Stomach (tissue), 9 donors: Measurements from ENCODE around the gene TOR4A. TPM values are rescaled to one million over a fixed set of nuclear protein-coding genes. Genes with fewer than 3 reads are reported as not detected.
A peak's percentile ranks its signal among the peaks of the same experiment; 100 is the strongest.

Source experiments
- DNase-seq, 2 donors: peaks; one replicate each; pipeline versions ENCODE4 v3.0.0 to v3.0.0-alpha.2; 2013 to 2019
- H3K27ac ChIP-seq, 5 donors: fragments of 200-600 bp in 4 of 5; sonication (generic) in 4 of 5; one replicate each; pipeline ENCODE4 v1.5.1; 2013 to 2019; ENCODE audit warnings: mild to moderate bottlenecking in 1 of 5, moderate library complexity in 1 of 5
- H3K27me3 ChIP-seq, 3 donors: fragments of 200-600 bp; sonication (generic); one replicate each; pipeline ENCODE4 v1.5.1; 2017 to 2019; ENCODE audit warnings: mixed run types in 1 of 3
- H3K36me3 ChIP-seq, 4 donors: fragments of 200-600 bp; sonication (generic); 1 replicate in 3 of 4; 2 replicates in 1 of 4; pipeline ENCODE4 v1.5.1; 2016 to 2019
- H3K4me1 ChIP-seq, 4 donors: fragments of 200-600 bp; sonication (generic); one replicate each; pipeline ENCODE4 v1.5.1; 2016 to 2019
- H3K4me3 ChIP-seq, 4 donors: fragments of 200-600 bp; sonication (generic) in 3 of 4; one replicate each; pipeline ENCODE4 v1.5.1; 2016 to 2019; ENCODE audit warnings: mild to moderate bottlenecking in 1 of 4
- H3K9me3 ChIP-seq, 4 donors: fragments of 200-600 bp; sonication (generic); one replicate each; pipeline ENCODE4 v1.5.1; 2016 to 2019
- EP300 ChIP-seq: sonication (generic); formaldehyde crosslinking; IDR thresholded peaks from one replicate; pipeline ENCODE4 v1.6.1; 2017; ENCODE audit warnings: antibody characterized with exemption
- POLR2A ChIP-seq, 4 donors: fragments of 450-650 bp; IDR thresholded peaks; one replicate each; pipeline ENCODE4 v1.6.1; 2016; ENCODE audit warnings: antibody characterized with exemption in 4 of 4, control low read depth in 2 of 4, mild to moderate bottlenecking in 1 of 4, moderate library complexity in 1 of 4
- POLR2AphosphoS5 ChIP-seq, 3 donors: sonication (generic); formaldehyde crosslinking; IDR thresholded peaks; one replicate each; pipeline ENCODE4 v1.6.1; 2016; ENCODE audit warnings: antibody characterized with exemption in 3 of 3
- WGBS, 5 donors: extraction: QIAGEN DNeasy Blood & Tissue Kit in 3 of 5; methylation state at CpG; one replicate each; pipeline versions ENCODE4 v1.1.5 to v1.1.7; 2013 to 2018; 5-methylcytosine and 5-hydroxymethylcytosine counted together
- intact Hi-C: fragments of 100-400 bp; cut with DNase I; formaldehyde crosslinking; loops from one replicate; pipeline ENCODE4 v1.15.1; 2023; ENCODE audit warnings: low total_unique reads
- polyA plus RNA-seq, 3 donors: library from polyadenylated mRNA; stranded (reverse); fragments of 200-250 nt; gene quantifications; one replicate each; pipeline ENCODE4 v1.2.3, GENCODE V29; 2013
- total RNA-seq, 5 donors: library from RNA; depleted of rRNA; stranded (reverse); fragments of >200 nt; gene quantifications; one replicate each; pipeline versions ENCODE4 v1.1.0 to v1.2.3, GENCODE V29; 2014 to 2016
- TF ChIP-seq, protein P1 (sequence below), 7 experiments: fragments of 450-650 bp in 4 of 7; fragments of 200-600 bp in 3 of 7; sonication (generic) in 3 of 7; IDR thresholded peaks; one replicate each; pipeline ENCODE4 v1.5.1; 2016 to 2019; ENCODE audit warnings: antibody characterized with exemption in 7 of 7, control low read depth in 2 of 7, mild to moderate bottlenecking in 1 of 7
- donor health status: healthy with polysubstance abuse.
- donor health status: Bipolar disorder and iron deficiency.
- donor health status: healthy.

TOR4A gene
- total and polyA plus RNA-seq, 8 donors: 5.9 to 180 (median 10.2) TPM

DNA sequence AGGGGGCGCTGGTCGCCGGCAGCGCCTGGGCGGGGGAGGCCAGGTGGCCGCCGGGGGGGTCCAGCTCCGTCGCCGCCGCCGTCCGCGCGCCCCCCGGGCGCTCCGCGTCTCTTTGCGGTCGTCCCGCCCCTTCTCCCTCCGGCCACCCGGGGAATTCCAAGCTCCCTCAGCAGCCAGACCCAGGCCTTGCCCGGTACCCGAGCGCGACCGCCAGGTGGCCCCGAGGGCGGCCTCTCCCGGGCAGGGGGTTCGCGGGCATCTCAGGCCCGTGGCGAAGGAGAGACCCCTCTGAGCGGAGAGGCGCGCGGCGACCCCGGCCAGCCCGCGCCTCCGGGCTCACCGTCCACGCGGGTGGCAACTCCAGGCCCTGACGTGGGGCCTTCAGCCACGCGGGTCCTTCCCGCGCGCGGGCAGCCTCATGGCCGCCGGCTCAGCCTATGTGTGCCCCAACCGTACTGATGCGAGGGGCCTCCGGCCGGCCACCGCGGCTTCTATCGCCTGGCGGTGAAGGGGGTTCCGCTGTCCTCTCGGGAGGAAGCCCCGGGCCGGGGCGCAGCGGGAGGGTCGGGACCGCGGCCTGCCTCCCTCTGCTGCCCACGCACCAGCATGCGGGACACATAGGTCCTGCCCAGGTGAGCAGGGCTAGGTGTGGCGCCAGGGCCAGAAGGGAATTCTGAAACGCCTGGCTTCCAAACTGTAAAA lies 25.1 kb downstream of the TOR4A start:
- TF ChIP-seq EP300: no peak
- TF ChIP-seq, protein P1, sequence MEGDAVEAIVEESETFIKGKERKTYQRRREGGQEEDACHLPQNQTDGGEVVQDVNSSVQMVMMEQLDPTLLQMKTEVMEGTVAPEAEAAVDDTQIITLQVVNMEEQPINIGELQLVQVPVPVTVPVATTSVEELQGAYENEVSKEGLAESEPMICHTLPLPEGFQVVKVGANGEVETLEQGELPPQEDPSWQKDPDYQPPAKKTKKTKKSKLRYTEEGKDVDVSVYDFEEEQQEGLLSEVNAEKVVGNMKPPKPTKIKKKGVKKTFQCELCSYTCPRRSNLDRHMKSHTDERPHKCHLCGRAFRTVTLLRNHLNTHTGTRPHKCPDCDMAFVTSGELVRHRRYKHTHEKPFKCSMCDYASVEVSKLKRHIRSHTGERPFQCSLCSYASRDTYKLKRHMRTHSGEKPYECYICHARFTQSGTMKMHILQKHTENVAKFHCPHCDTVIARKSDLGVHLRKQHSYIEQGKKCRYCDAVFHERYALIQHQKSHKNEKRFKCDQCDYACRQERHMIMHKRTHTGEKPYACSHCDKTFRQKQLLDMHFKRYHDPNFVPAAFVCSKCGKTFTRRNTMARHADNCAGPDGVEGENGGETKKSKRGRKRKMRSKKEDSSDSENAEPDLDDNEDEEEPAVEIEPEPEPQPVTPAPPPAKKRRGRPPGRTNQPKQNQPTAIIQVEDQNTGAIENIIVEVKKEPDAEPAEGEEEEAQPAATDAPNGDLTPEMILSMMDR (IDR thresholded peaks at IDR 0.05): peak in 4 of 7 experiments; percentile 9 to 71 (median 52)
- Histone ChIP-seq H3K36me3 (no peaks in the 10 kb centered on the region), H3K4me3 (peak overlapping the region; percentile 43 to 53 (median 45)), H3K4me1 (peaks cover 67 to 93% (median 86%) of the 10 kb centered on the region in 4 donors), H3K27me3 (peaks cover 7 to 94% (median 45%) of the 10 kb centered on the region in 3 donors), H3K9me3 (no peaks in the 10 kb centered on the region), H3K27ac (peak overlapping the region; percentile 69 to 85 (median 78))
- WGBS, 5 donors: 4 to 15% (median 10%) methylated on average over 31 to 78 of the region's 78 CpGs
- intact Hi-C loops: loop anchor here (10.0 kb wide), 1 partner anchor 102 kb away; no protein-coding TSS in a partner anchor
- DNase-seq: no peak

DNA sequence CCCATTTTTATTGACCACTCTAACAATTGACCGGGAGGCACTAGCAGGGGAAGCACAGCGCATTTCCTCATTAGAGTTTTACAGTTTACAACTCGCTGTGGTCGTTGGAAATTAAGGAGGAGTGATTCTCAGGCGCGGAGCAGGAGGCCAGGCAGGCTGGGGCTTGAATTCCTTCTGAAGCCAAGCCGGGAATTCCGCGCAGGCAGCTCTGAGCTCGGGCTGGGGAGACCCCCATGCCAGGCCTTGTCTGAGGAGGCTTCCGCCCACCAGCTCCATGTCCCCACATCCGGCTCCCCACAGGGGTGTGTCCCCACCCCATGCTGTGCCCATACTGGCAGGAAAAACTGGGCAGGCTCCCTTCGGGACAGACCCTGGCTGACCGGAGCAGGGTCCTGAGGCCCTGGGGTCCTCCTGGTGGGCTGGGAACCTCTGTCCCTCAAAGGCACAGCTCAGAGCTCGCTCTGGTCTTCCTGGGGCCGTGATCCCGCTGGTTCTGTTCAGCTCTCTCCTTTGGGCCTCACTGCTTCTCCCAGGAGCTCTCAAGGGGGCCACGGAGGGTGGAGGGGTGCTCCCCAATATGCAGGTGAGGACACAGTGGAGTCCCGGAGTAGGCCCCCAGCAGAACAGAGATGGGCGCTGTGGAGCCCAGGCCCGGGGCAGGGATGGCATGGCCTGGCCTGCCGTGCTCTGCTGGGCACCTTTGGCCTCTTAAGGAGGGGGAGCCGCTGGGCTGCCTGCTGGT lies 25.8 kb downstream of the TOR4A start:
- Histone ChIP-seq H3K36me3 (no peaks in the 10 kb centered on the region), H3K4me1 (peaks cover 64 to 91% (median 82%) of the 10 kb centered on the region in 4 donors), H3K9me3 (no peaks in the 10 kb centered on the region), H3K27me3 (peaks cover 3 to 94% (median 48%) of the 10 kb centered on the region in 3 donors), H3K4me3 (peak overlapping the region in 1 of 4 donors; percentile 43), H3K27ac (peak overlapping the region in 4 of 5 donors; percentile 69 to 85 (median 79))
- TF ChIP-seq, protein P1 (IDR thresholded peaks at IDR 0.05): no peak
- TF ChIP-seq POLR2AphosphoS5 (IDR thresholded peaks at IDR 0.05) (no peak), EP300 (no peak)
- intact Hi-C loops: loop anchor here (10.0 kb wide), 1 partner anchor 101 kb away; no protein-coding TSS in a partner anchor
- 60 to 77% (median 72%) methylated on average over 18 to 23 of the region's 23 CpGs for WGBS, 5 donors
- DNase-seq: peak in 1 of 2 donors; percentile 74

DNA sequence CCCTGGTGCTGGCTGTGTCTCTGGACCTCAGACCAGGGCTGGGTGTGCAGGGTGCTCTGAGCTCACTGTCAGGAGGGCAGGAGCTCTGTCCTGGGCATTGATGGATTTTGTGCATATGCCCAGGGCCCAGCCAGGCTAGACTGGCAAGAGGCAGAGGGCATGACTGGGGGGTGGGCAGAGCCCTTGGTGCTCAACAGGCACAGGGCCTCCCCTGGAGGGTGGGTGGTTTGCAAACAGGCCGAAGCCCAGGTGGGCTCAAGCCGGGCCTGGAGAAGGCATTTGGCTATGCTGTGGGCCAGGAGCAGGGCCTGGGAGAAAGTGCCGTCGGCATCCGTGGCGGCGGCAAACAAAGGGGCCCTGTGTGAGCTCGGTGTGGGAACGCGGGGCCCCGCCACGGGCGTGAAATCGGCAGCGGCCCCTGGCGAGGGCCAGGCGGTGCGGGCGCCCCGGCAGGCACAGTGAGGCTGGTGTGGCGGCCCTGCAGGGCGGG lies 26.4 kb downstream of the TOR4A start:
- 78 to 91% (median 85%) methylated on average over 7 to 22 of the region's 22 CpGs for WGBS, 5 donors
- intact Hi-C loops: loop anchor here (10.0 kb wide), 1 partner anchor 101 kb away; no protein-coding TSS in a partner anchor
- H3K27ac ChIP-seq: peak overlapping the region in 1 of 5 donors; percentile 82
- no peaks in the 10 kb centered on the region for H3K9me3 ChIP-seq
- H3K4me1 ChIP-seq: peaks cover 63 to 85% (median 76%) of the 10 kb centered on the region in 4 donors
- H3K36me3 ChIP-seq: no peaks in the 10 kb centered on the region
- H3K4me3 ChIP-seq: no peak overlapping the region
- peak in 1 of 2 donors; percentile 46 for DNase-seq
- peaks cover 0 to 90% (median 43%) of the 10 kb centered on the region in 3 donors for H3K27me3 ChIP-seq
- TF ChIP-seq POLR2A (IDR thresholded peaks at IDR 0.05) (no peak), EP300 (no peak)
- TF ChIP-seq, protein P1 (IDR thresholded peaks at IDR 0.05): no peak

DNA sequence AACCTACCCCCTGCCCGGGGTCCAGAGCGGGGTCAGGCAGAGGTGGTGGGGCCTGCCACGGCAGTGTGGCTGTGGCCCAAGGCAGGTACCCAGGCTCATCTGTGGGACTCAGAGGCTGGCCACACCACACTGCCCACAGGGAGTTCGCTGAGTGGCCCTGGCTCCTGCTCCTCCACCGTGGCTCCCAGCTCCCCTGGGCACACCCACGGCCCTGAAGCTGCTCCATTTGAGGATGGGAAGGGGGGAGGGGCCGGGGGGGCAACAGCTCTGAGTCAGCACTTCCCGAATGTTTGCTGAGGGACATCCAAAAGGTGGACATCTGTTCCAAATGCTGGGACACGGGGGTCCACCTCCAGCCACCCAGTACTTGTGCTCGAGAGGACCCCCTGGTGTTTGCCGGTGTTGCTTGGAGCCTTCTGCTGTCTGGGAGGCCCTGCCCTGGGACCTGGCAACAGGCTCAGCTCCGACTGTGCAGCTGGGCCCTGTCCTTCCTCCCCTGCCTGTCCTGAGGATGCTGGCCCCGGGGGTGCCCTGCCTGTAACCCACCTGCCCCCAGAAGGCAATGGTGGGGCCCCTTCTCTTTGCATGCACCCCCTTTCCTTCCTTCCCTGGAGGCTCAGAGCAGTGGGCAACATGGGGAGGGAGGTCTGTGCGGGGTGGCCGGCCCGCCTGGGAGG lies 27.0 kb downstream of the TOR4A start:
- 36 to 68% (median 46%) methylated on average over 4 to 16 of the region's 16 CpGs for WGBS, 5 donors
- peak overlapping the region in 1 of 4 donors; percentile 37 for H3K4me3 ChIP-seq
- DNase-seq: peak in 1 of 2 donors; percentile 59

More for the DNA sequence above, 27.0 kb downstream of the TOR4A start:
- peak overlapping the region in 4 of 5 donors; percentile 69 to 82 (median 74) for H3K27ac ChIP-seq
- peaks cover 63 to 79% (median 70%) of the 10 kb centered on the region in 4 donors for H3K4me1 ChIP-seq
- no peaks in the 10 kb centered on the region for H3K9me3 ChIP-seq
- no peaks in the 10 kb centered on the region for H3K36me3 ChIP-seq
- intact Hi-C loops: loop anchor here (10.0 kb wide), 1 partner anchor 100 kb away; no protein-coding TSS in a partner anchor
- H3K27me3 ChIP-seq: peaks cover 0 to 84% (median 38%) of the 10 kb centered on the region in 3 donors
- TF ChIP-seq EP300 (no peak), POLR2A (IDR thresholded peaks at IDR 0.05) (no peak), POLR2AphosphoS5 (IDR thresholded peaks at IDR 0.05) (no peak)
- TF ChIP-seq, protein P1 (IDR thresholded peaks at IDR 0.05): no peak
